RWPE1 (cell line): ENCODE data around the gene CENPA.

Source experiments
- CTCF ChIA-PET: fragments of 350-600 bp; sonication (Branson Sonifier 250); formaldehyde crosslinking; extraction: SDS; loops from one replicate; lab custom pipeline; 2021; lab: Yijun Ruan, JAX
- POLR2A ChIA-PET: fragments of 400-600 bp; formaldehyde crosslinking; extraction: SDS; loops from one replicate; lab custom pipeline; 2020; ENCODE audit warnings: antibody characterized with exemption; ENCODE audit not compliant: low non-redundant PET; lab: Yijun Ruan, JAX
- DNase-seq: peaks from one replicate; pipeline ENCODE4 v3.0.0; 2012; ENCODE audit warnings: low spot score
- H3K27ac ChIP-seq: fragments of 450-650 bp; 2 replicates; pipeline ENCODE4 v1.5.1; 2017
- CTCF ChIP-seq: fragments of 450-650 bp; conservative IDR thresholded peaks from 2 replicates; pipeline ENCODE4 v1.5.1; 2017; ENCODE audit warnings: low read depth, mild to moderate bottlenecking

Gene CENPA

GRCh38 chr2:26818972-26819371 lies 33.1 kb downstream of the CENPA start:
- CTCF ChIA-PET = no interaction called here
- DNase-seq = no peak
- no peak overlapping the region for H3K27ac ChIP-seq
- POLR2A ChIA-PET = no interaction called here
- no peak for TF ChIP-seq CTCF

- CTCF ChIA-PET = interaction anchor here (0.6 kb wide), 2 partner anchors 21 to 1748 kb away, joined by 3 to 6 read pairs; no protein-coding TSS in a partner anchor
- POLR2A ChIA-PET = no interaction called here
Observed at GRCh38 chr2:26820932-26821331, 35.1 kb downstream of the CENPA start.

GRCh38 chr2:26822877-26823276 lies 37.0 kb downstream of the CENPA start:
- TF ChIP-seq CTCF = no peak
- H3K27ac ChIP-seq = no peak overlapping the region
- ChIA-PET CTCF (interaction anchor here (0.7 kb wide), 1 partner anchor 118 kb away, joined by 6 read pairs; no protein-coding TSS in a partner anchor), POLR2A (no interaction called here)
- no peak for DNase-seq

More at GRCh38 chr2:26820932-26821331, 35.1 kb downstream of the CENPA start:
- no peak for DNase-seq
- no peak for TF ChIP-seq CTCF
- H3K27ac ChIP-seq = no peak overlapping the region

GRCh38 chr2:26838121-26838906 lies 52.5 kb downstream of the CENPA start:
- DNase-seq = no peak
- POLR2A ChIA-PET = no interaction called here
- no peak overlapping the region for H3K27ac ChIP-seq
- TF ChIP-seq CTCF = no peak
- CTCF ChIA-PET = no interaction called here

- ChIA-PET CTCF (interaction anchor here (0.6 kb wide), 1 partner anchor 12 kb away, joined by 4 read pairs; no protein-coding TSS in a partner anchor), POLR2A (no interaction called here)
- DNase-seq = no peak
- no peak overlapping the region for H3K27ac ChIP-seq
- no peak for TF ChIP-seq CTCF
Observed at GRCh38 chr2:26840937-26841610, 55.2 kb downstream of the CENPA start.

- DNase-seq = no peak
- POLR2A ChIA-PET = no interaction called here
- no peak for TF ChIP-seq CTCF
- CTCF ChIA-PET = no interaction called here
- H3K27ac ChIP-seq = no peak overlapping the region
Observed at GRCh38 chr2:26843041-26843440, 57.2 kb downstream of the CENPA start.
